ENCODE measurements around the gene TPM3. TPM values are rescaled to one million over a fixed set of nuclear protein-coding genes. Genes with fewer than 3 reads are reported as not detected.
"Not testable (repeated sequence)": the region's sequence is repeated elsewhere in the genome, so short reads cannot be mapped to it uniquely, and the experiment has no call there.

TPM3 gene
- polyA plus RNA-seq, 2 donors = 88.1 to 178 TPM

DNA sequence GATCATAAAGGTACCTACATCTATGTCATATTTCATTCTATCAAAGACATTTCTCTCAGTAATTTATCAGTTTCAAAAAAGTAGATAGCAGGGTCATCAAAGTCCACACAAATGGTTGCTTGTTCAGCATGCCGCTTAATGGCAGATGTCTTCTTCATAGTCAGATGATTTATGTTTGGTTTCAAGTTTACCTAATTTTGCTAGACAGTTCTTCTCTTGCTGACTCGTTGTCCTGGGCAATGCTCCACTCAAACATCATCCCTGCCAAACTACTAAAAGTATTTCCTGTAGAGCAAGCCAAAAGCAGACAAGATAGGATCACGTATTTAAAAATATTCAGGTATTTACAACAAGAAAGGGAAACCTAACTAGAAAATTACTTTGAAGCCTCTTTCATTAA is 50.7 kb downstream of the TPM3 start:
- WGBS, 2 donors = 24 to 36% methylated on average over 3 of the region's 3 CpGs
- no peaks in the 10 kb centered on the region for H3K36me3 ChIP-seq (ENCODE audit: control insufficient read depth in 2 of 2, insufficient read depth in 2 of 2, low read length in 1 of 2)
- H3K27ac ChIP-seq (ENCODE audit: low read depth in 2 of 2, low read length in 1 of 2) = no peak overlapping the region
- no peaks in the 10 kb centered on the region for H3K9me3 ChIP-seq (ENCODE audit: control insufficient read depth in 2 of 2, insufficient read depth in 1 of 2, low read depth in 1 of 2, low read length in 1 of 2)
- no peaks in the 10 kb centered on the region for H3K4me1 ChIP-seq (ENCODE audit: control insufficient read depth in 2 of 2, insufficient read depth in 2 of 2, low read length in 1 of 2)
- H3K27me3 ChIP-seq (ENCODE audit: control insufficient read depth in 1 of 2, insufficient read depth in 2 of 2, low read length in 2 of 2) = no peaks in the 10 kb centered on the region
- H3K4me3 ChIP-seq (ENCODE audit: low read depth in 1 of 2, low read length in 2 of 2) = no peak overlapping the region

- Histone ChIP-seq H3K27me3 (ENCODE audit: control insufficient read depth in 1 of 2, insufficient read depth in 2 of 2, low read length in 2 of 2) (no peaks in the 10 kb centered on the region), H3K27ac (ENCODE audit: low read depth in 2 of 2, low read length in 1 of 2) (no peak overlapping the region), H3K9me3 (ENCODE audit: control insufficient read depth in 2 of 2, insufficient read depth in 1 of 2, low read depth in 1 of 2, low read length in 1 of 2) (no peaks in the 10 kb centered on the region), H3K4me3 (ENCODE audit: low read depth in 1 of 2, low read length in 2 of 2) (no peak overlapping the region), H3K4me1 (ENCODE audit: control insufficient read depth in 2 of 2, insufficient read depth in 2 of 2, low read length in 1 of 2) (no peaks in the 10 kb centered on the region), H3K36me3 (ENCODE audit: control insufficient read depth in 2 of 2, insufficient read depth in 2 of 2, low read length in 1 of 2) (no peaks in the 10 kb centered on the region)
- 81 to 85% methylated on average over 3 of the region's 3 CpGs for WGBS, 2 donors
These were observed 54.0 kb downstream of the TPM3 start for GRCh38 chr1:154137888-154138287.

- Histone ChIP-seq H3K36me3 (ENCODE audit: control insufficient read depth in 2 of 2, insufficient read depth in 2 of 2, low read length in 1 of 2) (no peaks in the 10 kb centered on the region), H3K4me3 (ENCODE audit: low read depth in 1 of 2, low read length in 2 of 2) (no peak overlapping the region), H3K4me1 (ENCODE audit: control insufficient read depth in 2 of 2, insufficient read depth in 2 of 2, low read length in 1 of 2) (no peaks in the 10 kb centered on the region), H3K9me3 (ENCODE audit: control insufficient read depth in 2 of 2, insufficient read depth in 1 of 2, low read depth in 1 of 2, low read length in 1 of 2) (no peaks in the 10 kb centered on the region), H3K27me3 (ENCODE audit: control insufficient read depth in 1 of 2, insufficient read depth in 2 of 2, low read length in 2 of 2) (no peaks in the 10 kb centered on the region), H3K27ac (ENCODE audit: low read depth in 2 of 2, low read length in 1 of 2) (no peak overlapping the region)
- 91 to 95% methylated on average over 2 of the region's 2 CpGs for WGBS, 2 donors
These were observed 58.6 kb downstream of the TPM3 start for GRCh38 chr1:154133256-154133655.

GRCh38 chr1:154129391-154129970 is 62.4 kb downstream of the TPM3 start:
- WGBS, 2 donors = 57 to 62% methylated on average over 2 of the region's 2 CpGs
- no peaks in the 10 kb centered on the region for H3K9me3 ChIP-seq (ENCODE audit: control insufficient read depth in 2 of 2, insufficient read depth in 1 of 2, low read depth in 1 of 2, low read length in 1 of 2)

GRCh38 chr1:154123205-154123604 is 68.7 kb downstream of the TPM3 start:
- not testable (repeated sequence) for H3K4me1 ChIP-seq (ENCODE audit: control insufficient read depth in 2 of 2, insufficient read depth in 2 of 2, low read length in 1 of 2); H3K36me3 ChIP-seq (ENCODE audit: control insufficient read depth in 2 of 2, insufficient read depth in 2 of 2, low read length in 1 of 2); H3K9me3 ChIP-seq (ENCODE audit: control insufficient read depth in 2 of 2, insufficient read depth in 1 of 2, low read depth in 1 of 2, low read length in 1 of 2); H3K27me3 ChIP-seq (ENCODE audit: control insufficient read depth in 1 of 2, insufficient read depth in 2 of 2, low read length in 2 of 2); H3K4me3 ChIP-seq (ENCODE audit: low read depth in 1 of 2, low read length in 2 of 2); H3K27ac ChIP-seq (ENCODE audit: low read depth in 2 of 2, low read length in 1 of 2)
- whole genome bisulfite sequencing, 2 donors = 84 to 85% methylated on average over 11 of the region's 11 CpGs

More at GRCh38 chr1:154129391-154129970, 62.4 kb downstream of the TPM3 start:
- Histone ChIP-seq H3K4me1 (ENCODE audit: control insufficient read depth in 2 of 2, insufficient read depth in 2 of 2, low read length in 1 of 2) (no peaks in the 10 kb centered on the region), H3K36me3 (ENCODE audit: control insufficient read depth in 2 of 2, insufficient read depth in 2 of 2, low read length in 1 of 2) (no peaks in the 10 kb centered on the region), H3K27me3 (ENCODE audit: control insufficient read depth in 1 of 2, insufficient read depth in 2 of 2, low read length in 2 of 2) (no peaks in the 10 kb centered on the region), H3K4me3 (ENCODE audit: low read depth in 1 of 2, low read length in 2 of 2) (no peak overlapping the region), H3K27ac (ENCODE audit: low read depth in 2 of 2, low read length in 1 of 2) (no peak overlapping the region)

GRCh38 chr1:154117642-154118041 is 74.3 kb downstream of the TPM3 start:
- H3K4me3 ChIP-seq (ENCODE audit: low read depth in 1 of 2, low read length in 2 of 2) = no peak overlapping the region
- H3K4me1 ChIP-seq (ENCODE audit: control insufficient read depth in 2 of 2, insufficient read depth in 2 of 2, low read length in 1 of 2) = no peaks in the 10 kb centered on the region
- H3K9me3 ChIP-seq (ENCODE audit: control insufficient read depth in 2 of 2, insufficient read depth in 1 of 2, low read depth in 1 of 2, low read length in 1 of 2) = no peaks in the 10 kb centered on the region
- H3K36me3 ChIP-seq (ENCODE audit: control insufficient read depth in 2 of 2, insufficient read depth in 2 of 2, low read length in 1 of 2) = no peaks in the 10 kb centered on the region
- WGBS, 2 donors = 76 to 82% methylated on average over 5 of the region's 5 CpGs
- H3K27ac ChIP-seq (ENCODE audit: low read depth in 2 of 2, low read length in 1 of 2) = no peak overlapping the region
- no peaks in the 10 kb centered on the region for H3K27me3 ChIP-seq (ENCODE audit: control insufficient read depth in 1 of 2, insufficient read depth in 2 of 2, low read length in 2 of 2)

- Histone ChIP-seq H3K36me3 (ENCODE audit: control insufficient read depth in 2 of 2, insufficient read depth in 2 of 2, low read length in 1 of 2) (no peaks in the 10 kb centered on the region), H3K4me1 (ENCODE audit: control insufficient read depth in 2 of 2, insufficient read depth in 2 of 2, low read length in 1 of 2) (no peaks in the 10 kb centered on the region), H3K4me3 (ENCODE audit: low read depth in 1 of 2, low read length in 2 of 2) (no peak overlapping the region), H3K27me3 (ENCODE audit: control insufficient read depth in 1 of 2, insufficient read depth in 2 of 2, low read length in 2 of 2) (no peaks in the 10 kb centered on the region), H3K27ac (ENCODE audit: low read depth in 2 of 2, low read length in 1 of 2) (no peak overlapping the region), H3K9me3 (ENCODE audit: control insufficient read depth in 2 of 2, insufficient read depth in 1 of 2, low read depth in 1 of 2, low read length in 1 of 2) (no peaks in the 10 kb centered on the region)
- 36 to 42% methylated on average over 1 of the region's 1 CpG for WGBS, 2 donors
These were observed 76.7 kb downstream of the TPM3 start for GRCh38 chr1:154115180-154115579.

Other genes starting within 250 kb of the TPM3 start
- 10 to 100 TPM; 14.7 to 31.6 TPM for gene DENND4B, start 245.4 kb downstream of the TPM3 start, polyA plus RNA-seq
- 10 to 100 TPM; 17.0 to 36.8 TPM for gene CRTC2, start 233.5 kb downstream of the TPM3 start, polyA plus RNA-seq
- 10 to 100 TPM; 29.0 to 51.2 TPM for gene SLC39A1, start 228.6 kb downstream of the TPM3 start, polyA plus RNA-seq
- gene CREB3L4, start 224.2 kb downstream of the TPM3 start, polyA plus RNA-seq = 10 to 100 TPM in 1 of 2 donors, 1 to 10 TPM in 1; 9.4 to 10.0 TPM
- 100 to 1,000 TPM in 1 of 2 donors, 10 to 100 TPM in 1; 79.1 to 134 TPM for gene JTB, start 214.4 kb downstream of the TPM3 start, polyA plus RNA-seq
- gene RAB13, start 205.8 kb downstream of the TPM3 start, polyA plus RNA-seq = 10 to 100 TPM; 83.2 to 89.5 TPM
- 1,000 to 10,000 TPM; 5,298 to 9,661 TPM for gene RPS27, start 201.3 kb downstream of the TPM3 start, polyA plus RNA-seq
- under 1 TPM in 1 of 2 donors, not detected in 1; 0.02 TPM for gene NUP210L, start 37.0 kb downstream of the TPM3 start, polyA plus RNA-seq
- not detected for gene CFAP141, start 14.2 kb upstream of the TPM3 start, polyA plus RNA-seq
- gene UBAP2L, start 28.9 kb upstream of the TPM3 start, polyA plus RNA-seq = 10 to 100 TPM; 50.9 to 52.7 TPM
- 10 to 100 TPM; 78.3 to 90.0 TPM for gene HAX1, start 80.5 kb upstream of the TPM3 start, polyA plus RNA-seq
- under 1 TPM in 1 of 2 donors, not detected in 1; 0.02 TPM for gene AQP10, start 129.0 kb upstream of the TPM3 start, polyA plus RNA-seq
- 1 to 10 TPM; 4.3 to 6.7 TPM for gene ATP8B2, start 133.4 kb upstream of the TPM3 start, polyA plus RNA-seq
- gene IL6R, start 213.2 kb upstream of the TPM3 start, polyA plus RNA-seq = 1 to 10 TPM; 2.7 to 3.4 TPM

Data from esophagus (tissue), 2 donors.